Testis (tissue), 3 donors: ENCODE results near the gene SYF2. TPM values are rescaled to one million over a fixed set of nuclear protein-coding genes. Genes with fewer than 3 reads are reported as not detected.

ENCODE experiments used
- DNase-seq: peaks from one replicate; pipeline ENCODE4 v3.0.0-alpha.2; 2019
- H3K27ac ChIP-seq, 2 donors: fragments of 200-600 bp; sonication (generic); one replicate each; pipeline ENCODE4 v1.5.1; 2019
- H3K27me3 ChIP-seq: fragments of 200-600 bp; sonication (generic); one replicate; pipeline ENCODE4 v1.5.1; 2019
- H3K36me3 ChIP-seq: fragments of 200-600 bp; sonication (generic); one replicate; pipeline ENCODE4 v1.5.1; 2017; ENCODE audit warnings: low read depth; ENCODE audit errors: missing control alignments
- H3K4me1 ChIP-seq: fragments of 200-600 bp; sonication (generic); one replicate; pipeline ENCODE4 v1.5.1; 2019
- H3K4me3 ChIP-seq, 2 donors: fragments of 200-600 bp; sonication (generic); one replicate each; pipeline ENCODE4 v1.5.1; 2017 to 2019
- H3K9me3 ChIP-seq: fragments of 200-600 bp; sonication (generic); one replicate; pipeline ENCODE4 v1.5.1; 2017
- CTCF ChIP-seq, 3 experiments: fragments of 450-650 bp in 2 of 3; fragments of 200-600 bp in 1 of 3; sonication (generic) in 1 of 3; IDR thresholded peaks; one replicate each; pipeline ENCODE4 v1.5.1; 2016 to 2019; ENCODE audit warnings: antibody characterized with exemption in 3 of 3, mild to moderate bottlenecking in 2 of 3, moderate library complexity in 1 of 3
- POLR2A ChIP-seq: fragments of 450-650 bp; IDR thresholded peaks from one replicate; pipeline ENCODE4 v1.6.1; 2017; ENCODE audit warnings: antibody characterized with exemption, mild to moderate bottlenecking, moderate library complexity
- WGBS, 2 donors: methylation state at CpG; one replicate each; pipeline ENCODE4 v1.1.5; 2018; 5-methylcytosine and 5-hydroxymethylcytosine counted together
- intact Hi-C: fragments of 100-400 bp; cut with DNase I; formaldehyde crosslinking; loops from one replicate; pipeline ENCODE4 v1.15.1; 2023; ENCODE audit warnings: low total_unique reads
- polyA plus RNA-seq: library from polyadenylated mRNA; stranded (reverse); fragments of 350-450 nt; fragmentation: Illumina TruSeq; extraction: RNeasy Lipid Tissue Mini Kit (QIAGEN cat#74804); gene quantifications from one replicate; pipeline ENCODE4 v1.2.3, GENCODE V29; 2014; ENCODE audit warnings: low read depth, low replicate concordance; ENCODE audit not compliant: insufficient read depth
- total RNA-seq, 2 donors: library from RNA; depleted of rRNA; stranded (reverse); fragments of >200 nt; gene quantifications; one replicate each; pipeline ENCODE4 v1.2.3, GENCODE V29; 2016

The SYF2 gene
- total and polyA plus RNA-seq, 3 donors from 2014 or later = 33.9 to 40.7 (median 38.2) TPM

GRCh38 chr1:25174730-25175612 lies 57.3 kb downstream of the SYF2 start:
- intact Hi-C loops = no loop called here
- Histone ChIP-seq H3K27me3 (no peaks in the 10 kb centered on the region), H3K36me3 (no peaks in the 10 kb centered on the region), H3K9me3 (no peaks in the 10 kb centered on the region), H3K4me3 (no peak overlapping the region), H3K4me1 (no peaks in the 10 kb centered on the region), H3K27ac (no peak overlapping the region)
- TF ChIP-seq CTCF (IDR thresholded peaks at IDR 0.05) (no peak), POLR2A (no peak)
- 83 to 84% methylated on average over 12 to 13 of the region's 13 CpGs for WGBS, 2 donors
- DNase-seq = no peak

DNA sequence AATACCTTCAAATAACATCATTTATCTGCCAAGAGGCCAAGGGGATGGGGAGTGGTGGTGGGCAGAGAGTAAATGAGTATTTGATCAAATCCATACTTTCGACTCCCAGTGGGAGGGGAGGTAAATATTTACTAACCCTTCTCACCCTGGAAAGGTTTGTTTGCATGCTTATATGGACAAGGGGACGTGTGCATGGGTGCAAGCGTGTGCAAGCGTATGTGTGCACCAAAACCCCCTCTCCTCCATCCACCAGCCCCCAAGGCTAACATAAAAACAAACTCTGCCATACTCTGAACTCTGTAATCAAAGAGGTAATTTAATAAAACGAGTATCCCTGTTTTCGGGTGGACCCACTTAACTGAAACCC lies 58.0 kb downstream of the SYF2 start:
- Histone ChIP-seq H3K27ac (no peak overlapping the region), H3K4me3 (no peak overlapping the region), H3K27me3 (no peaks in the 10 kb centered on the region), H3K36me3 (no peaks in the 10 kb centered on the region), H3K9me3 (no peaks in the 10 kb centered on the region), H3K4me1 (no peaks in the 10 kb centered on the region)
- 88 to 90% methylated on average over 6 of the region's 6 CpGs for WGBS, 2 donors
- no peak for DNase-seq
- intact Hi-C loops = no loop called here
- no peak for TF ChIP-seq POLR2A
- TF ChIP-seq CTCF (IDR thresholded peaks at IDR 0.05) = no peak

GRCh38 chr1:25173809-25174340 lies 58.4 kb downstream of the SYF2 start:
- DNase-seq = no peak
- WGBS, 2 donors = 92 to 95% methylated on average over 3 of the region's 3 CpGs
- Histone ChIP-seq H3K36me3 (no peaks in the 10 kb centered on the region), H3K4me1 (no peaks in the 10 kb centered on the region), H3K4me3 (no peak overlapping the region), H3K9me3 (no peaks in the 10 kb centered on the region), H3K27ac (no peak overlapping the region), H3K27me3 (no peaks in the 10 kb centered on the region)
- TF ChIP-seq POLR2A (no peak), CTCF (IDR thresholded peaks at IDR 0.05) (no peak)
- intact Hi-C loops = no loop called here

Other genes starting within 250 kb of the SYF2 start
- gene RSRP1, start 15.0 kb upstream of the SYF2 start, total RNA-seq = 100 to 1,000 TPM; 171 to 175 TPM
- 73.7 TPM for gene RSRP1, start 15.0 kb upstream of the SYF2 start, polyA plus RNA-seq
- gene RHD, start 40.0 kb upstream of the SYF2 start, total RNA-seq = under 1 TPM; 0.47 to 0.50 TPM
- 0.34 TPM for gene RHD, start 40.0 kb upstream of the SYF2 start, polyA plus RNA-seq
- gene TMEM50A, start 105.8 kb upstream of the SYF2 start, total RNA-seq = 10 to 100 TPM; 52.6 to 57.2 TPM
- gene TMEM50A, start 105.8 kb upstream of the SYF2 start, polyA plus RNA-seq = 58.0 TPM
- 1 to 10 TPM; 3.9 to 4.2 TPM for gene RHCE, start 188.3 kb upstream of the SYF2 start, total RNA-seq
- gene RHCE, start 188.3 kb upstream of the SYF2 start, polyA plus RNA-seq = 1.2 TPM
- gene MACO1, start 198.4 kb upstream of the SYF2 start, total RNA-seq = 10 to 100 TPM; 22.1 to 25.4 TPM
- gene MACO1, start 198.4 kb upstream of the SYF2 start, polyA plus RNA-seq = 51.3 TPM